Measurements from ENCODE around the gene SUN1. TPM values are rescaled to one million over a fixed set of nuclear protein-coding genes. Genes with fewer than 3 reads are reported as not detected.
"Not testable (repeated sequence)": the region's sequence is repeated elsewhere in the genome, so short reads cannot be mapped to it uniquely, and the experiment has no call there.

The SUN1 gene
- total RNA-seq, 1 experiment from 2014 or later: 158 TPM

DNA sequence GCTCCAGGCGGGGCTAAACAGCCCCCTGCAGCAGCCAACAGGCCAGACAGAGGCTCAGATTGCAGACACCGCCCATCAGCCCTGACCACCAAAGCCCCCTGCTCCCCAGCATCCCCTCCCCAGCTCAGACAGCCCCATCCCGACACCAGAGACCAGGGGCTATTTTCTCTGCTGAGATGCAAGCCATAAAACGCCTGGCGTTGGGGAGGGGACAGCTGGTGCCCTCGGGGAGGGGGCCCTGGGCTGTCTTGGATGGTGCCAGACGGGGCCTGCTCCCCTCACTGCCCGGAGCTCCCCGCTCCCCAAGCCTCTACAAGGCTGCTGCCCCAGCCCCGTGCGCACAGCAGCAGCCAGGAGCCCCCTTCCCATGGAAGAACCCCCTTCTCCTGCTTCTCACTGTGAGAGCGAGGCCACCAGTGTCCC, 75.9 kb downstream of the SUN1 start (continued):
- no peak for TF ChIP-seq ETV6 (CRISPR knock-in tag; IDR thresholded peaks at IDR 0.05)

DNA sequence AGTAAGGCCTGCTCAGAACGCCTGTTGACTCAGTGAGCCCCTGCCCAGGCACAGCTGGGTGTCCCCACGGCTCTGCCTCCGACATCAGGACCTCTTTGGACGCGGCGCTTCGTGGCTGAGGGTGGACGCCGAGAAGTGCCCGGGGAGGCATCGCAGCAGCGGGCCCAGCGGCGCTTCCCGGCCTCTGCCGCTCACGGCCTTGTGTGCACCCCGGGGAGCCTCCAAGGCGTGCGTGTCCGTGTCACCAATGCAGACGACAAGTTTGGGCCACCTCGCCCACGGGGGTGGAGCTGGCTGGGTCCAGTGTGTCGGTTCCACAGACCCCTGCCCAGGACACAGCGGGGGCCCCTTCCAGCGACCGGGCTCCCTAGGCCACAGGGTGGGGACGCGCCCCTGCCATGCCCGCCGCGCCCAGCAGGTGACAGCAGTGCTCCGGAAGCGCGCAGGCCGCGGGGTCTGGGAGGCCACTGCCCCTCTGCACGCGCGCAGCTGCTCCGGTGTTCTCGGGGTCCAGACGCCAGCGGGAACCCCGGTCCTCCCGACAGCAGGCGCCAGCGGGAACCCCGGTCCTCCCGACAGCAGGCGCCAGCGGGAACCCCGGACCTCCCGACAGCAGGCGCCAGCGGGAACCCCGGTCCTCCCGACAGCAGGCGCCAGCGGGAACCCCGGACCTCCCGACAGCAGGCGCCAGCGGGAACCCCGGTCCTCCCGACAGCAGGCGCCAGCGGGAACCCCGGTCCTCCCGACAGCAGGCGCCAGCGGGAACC, 76.5 kb downstream of the SUN1 start:
- POLR2A ChIA-PET: interaction anchor here (0.6 to 1.3 kb wide), 3 partner anchors 43 to 226 kb away, joined by 3 read pairs; no protein-coding TSS in a partner anchor
- CTCF ChIA-PET: interaction anchor here (0.6 to 1.7 kb wide), 13 partner anchors 14 to 215 kb away, joined by 3 to 9 read pairs (median 3); no protein-coding TSS in a partner anchor
- H3K27me3 Mint-ChIP-seq (ENCODE audit: low read depth): peaks cover 14% of the 10 kb centered on the region
- H3K9me3 Mint-ChIP-seq, H3K4me1 Mint-ChIP-seq, H3K27ac Mint-ChIP-seq, H3K36me3 Mint-ChIP-seq, H3K4me3 Mint-ChIP-seq: not testable (repeated sequence)
- TF ChIP-seq SP1 (CRISPR knock-in tag; conservative IDR thresholded peaks at IDR 0.05): 0 out of 2 replicates have a peak, but pooled peaks have one; percentile 40
- TF ChIP-seq RELA (CRISPR knock-in tag; IDR thresholded peaks at IDR 0.05; ENCODE audit: borderline replicate concordance): peak; percentile 70; the same call in 1 of the 2 replicates
- TF ChIP-seq FOXP1 (CRISPR knock-in tag; IDR thresholded peaks at IDR 0.05; ENCODE audit: borderline replicate concordance): 0 out of 2 replicates have a peak, but pooled peaks have one; percentile 37
- TF ChIP-seq, protein P1, sequence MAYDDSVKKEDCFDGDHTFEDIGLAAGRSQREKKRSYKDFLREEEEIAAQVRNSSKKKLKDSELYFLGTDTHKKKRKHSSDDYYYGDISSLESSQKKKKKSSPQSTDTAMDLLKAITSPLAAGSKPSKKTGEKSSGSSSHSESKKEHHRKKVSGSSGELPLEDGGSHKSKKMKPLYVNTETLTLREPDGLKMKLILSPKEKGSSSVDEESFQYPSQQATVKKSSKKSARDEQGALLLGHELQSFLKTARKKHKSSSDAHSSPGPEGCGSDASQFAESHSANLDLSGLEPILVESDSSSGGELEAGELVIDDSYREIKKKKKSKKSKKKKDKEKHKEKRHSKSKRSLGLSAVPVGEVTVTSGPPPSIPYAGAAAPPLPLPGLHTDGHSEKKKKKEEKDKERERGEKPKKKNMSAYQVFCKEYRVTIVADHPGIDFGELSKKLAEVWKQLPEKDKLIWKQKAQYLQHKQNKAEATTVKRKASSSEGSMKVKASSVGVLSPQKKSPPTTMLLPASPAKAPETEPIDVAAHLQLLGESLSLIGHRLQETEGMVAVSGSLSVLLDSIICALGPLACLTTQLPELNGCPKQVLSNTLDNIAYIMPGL (CRISPR knock-in tag; IDR thresholded peaks at IDR 0.05): 0 out of 2 replicates have a peak, but pooled peaks have one; percentile 19
- TF ChIP-seq, protein P2, sequence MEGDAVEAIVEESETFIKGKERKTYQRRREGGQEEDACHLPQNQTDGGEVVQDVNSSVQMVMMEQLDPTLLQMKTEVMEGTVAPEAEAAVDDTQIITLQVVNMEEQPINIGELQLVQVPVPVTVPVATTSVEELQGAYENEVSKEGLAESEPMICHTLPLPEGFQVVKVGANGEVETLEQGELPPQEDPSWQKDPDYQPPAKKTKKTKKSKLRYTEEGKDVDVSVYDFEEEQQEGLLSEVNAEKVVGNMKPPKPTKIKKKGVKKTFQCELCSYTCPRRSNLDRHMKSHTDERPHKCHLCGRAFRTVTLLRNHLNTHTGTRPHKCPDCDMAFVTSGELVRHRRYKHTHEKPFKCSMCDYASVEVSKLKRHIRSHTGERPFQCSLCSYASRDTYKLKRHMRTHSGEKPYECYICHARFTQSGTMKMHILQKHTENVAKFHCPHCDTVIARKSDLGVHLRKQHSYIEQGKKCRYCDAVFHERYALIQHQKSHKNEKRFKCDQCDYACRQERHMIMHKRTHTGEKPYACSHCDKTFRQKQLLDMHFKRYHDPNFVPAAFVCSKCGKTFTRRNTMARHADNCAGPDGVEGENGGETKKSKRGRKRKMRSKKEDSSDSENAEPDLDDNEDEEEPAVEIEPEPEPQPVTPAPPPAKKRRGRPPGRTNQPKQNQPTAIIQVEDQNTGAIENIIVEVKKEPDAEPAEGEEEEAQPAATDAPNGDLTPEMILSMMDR (IDR thresholded peaks at IDR 0.05): peak; percentile 66
- peak; percentile 65 for TF ChIP-seq ZNF423 (CRISPR knock-in tag; IDR thresholded peaks at IDR 0.05)
- TF ChIP-seq, protein P3, sequence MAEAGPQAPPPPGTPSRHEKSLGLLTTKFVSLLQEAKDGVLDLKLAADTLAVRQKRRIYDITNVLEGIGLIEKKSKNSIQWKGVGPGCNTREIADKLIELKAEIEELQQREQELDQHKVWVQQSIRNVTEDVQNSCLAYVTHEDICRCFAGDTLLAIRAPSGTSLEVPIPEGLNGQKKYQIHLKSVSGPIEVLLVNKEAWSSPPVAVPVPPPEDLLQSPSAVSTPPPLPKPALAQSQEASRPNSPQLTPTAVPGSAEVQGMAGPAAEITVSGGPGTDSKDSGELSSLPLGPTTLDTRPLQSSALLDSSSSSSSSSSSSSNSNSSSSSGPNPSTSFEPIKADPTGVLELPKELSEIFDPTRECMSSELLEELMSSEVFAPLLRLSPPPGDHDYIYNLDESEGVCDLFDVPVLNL (CRISPR knock-in tag; IDR thresholded peaks at IDR 0.05; ENCODE audit: borderline replicate concordance, low read depth): peak; percentile 39; the same call in 1 of the 2 replicates
- 0 out of 2 replicates have a peak, but pooled peaks have one; percentile 31 for TF ChIP-seq ETV6 (CRISPR knock-in tag; IDR thresholded peaks at IDR 0.05)
- TF ChIP-seq, protein P4, sequence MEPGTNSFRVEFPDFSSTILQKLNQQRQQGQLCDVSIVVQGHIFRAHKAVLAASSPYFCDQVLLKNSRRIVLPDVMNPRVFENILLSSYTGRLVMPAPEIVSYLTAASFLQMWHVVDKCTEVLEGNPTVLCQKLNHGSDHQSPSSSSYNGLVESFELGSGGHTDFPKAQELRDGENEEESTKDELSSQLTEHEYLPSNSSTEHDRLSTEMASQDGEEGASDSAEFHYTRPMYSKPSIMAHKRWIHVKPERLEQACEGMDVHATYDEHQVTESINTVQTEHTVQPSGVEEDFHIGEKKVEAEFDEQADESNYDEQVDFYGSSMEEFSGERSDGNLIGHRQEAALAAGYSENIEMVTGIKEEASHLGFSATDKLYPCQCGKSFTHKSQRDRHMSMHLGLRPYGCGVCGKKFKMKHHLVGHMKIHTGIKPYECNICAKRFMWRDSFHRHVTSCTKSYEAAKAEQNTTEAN (CRISPR knock-in tag; IDR thresholded peaks at IDR 0.05): 0 out of 2 replicates have a peak, but pooled peaks have one; percentile 30
- DNase-seq (ENCODE audit: low spot score) (peak; percentile 79), ATAC-seq (peak; percentile 88)

DNA sequence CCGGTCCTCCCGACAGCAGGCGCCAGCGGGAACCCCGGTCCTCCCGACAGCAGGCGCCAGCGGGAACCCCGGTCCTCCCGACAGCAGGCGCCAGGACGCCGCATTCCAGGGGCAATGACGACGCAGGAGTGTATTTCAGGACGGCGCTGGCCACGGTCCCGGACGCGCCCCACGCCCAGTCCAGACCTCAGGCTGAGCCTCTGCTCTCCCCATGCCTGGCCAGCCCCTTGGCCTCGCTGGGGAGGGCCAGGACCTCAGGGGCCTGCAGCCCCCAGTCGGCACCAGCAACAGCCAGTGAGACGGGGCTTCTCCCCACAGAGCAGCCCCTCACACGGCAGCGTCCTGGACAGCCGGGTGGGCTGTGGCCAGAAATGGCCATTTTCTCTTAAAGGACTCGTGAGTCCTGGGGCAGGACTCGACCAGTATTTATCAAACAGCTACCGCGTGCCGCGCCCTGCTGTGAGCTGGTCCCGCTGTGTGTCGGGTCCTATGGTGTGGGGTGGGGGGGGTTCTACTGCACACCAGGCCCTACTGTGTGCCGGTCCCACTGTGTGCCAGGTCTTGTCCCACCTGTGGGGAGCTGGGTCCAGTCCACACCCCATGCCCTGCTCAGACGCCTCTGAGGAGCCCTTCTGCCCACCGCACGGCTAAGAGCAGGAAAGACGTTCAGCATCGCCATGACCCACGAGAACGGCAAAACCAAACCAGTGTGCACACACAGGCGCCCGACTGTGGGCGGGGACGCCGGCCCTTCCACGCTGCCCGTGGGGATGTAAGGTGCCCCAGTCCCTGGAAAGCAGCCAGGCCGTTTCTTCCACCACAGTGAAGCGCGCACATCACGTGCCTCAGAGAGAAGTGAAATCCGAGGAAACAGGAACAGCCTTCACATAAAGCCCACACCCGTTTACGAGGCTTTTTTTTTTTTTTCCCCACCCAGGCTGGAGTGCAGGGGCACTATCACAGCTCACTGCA, 77.4 kb downstream of the SUN1 start:
- Mint-ChIP-seq H3K27me3 (ENCODE audit: low read depth) (peaks cover 12% of the 10 kb centered on the region), H3K9me3 (no peaks in the 10 kb centered on the region), H3K27ac (no peak overlapping the region), H3K36me3 (no peaks in the 10 kb centered on the region), H3K4me1 (0 out of 2 replicates have a peak, but pooled peaks cover 4% of the 10 kb centered on the region), H3K4me3 (no peak overlapping the region)
- CTCF ChIA-PET: interaction anchor here (0.6 to 2.2 kb wide), 17 partner anchors 8 to 273 kb away, joined by 3 to 9 read pairs (median 3); no protein-coding TSS in a partner anchor
- peak; percentile 11; the same call in 1 of the 2 replicates for ATAC-seq
- POLR2A ChIA-PET: interaction anchor here (1.3 kb wide), 2 partner anchors 36 to 84 kb away, joined by 3 read pairs; no protein-coding TSS in a partner anchor
- no peak for DNase-seq (ENCODE audit: low spot score)
- TF ChIP-seq TEAD1 (CRISPR knock-in tag; IDR thresholded peaks at IDR 0.05): no peak
- TF ChIP-seq ZNF263 (CRISPR knock-in tag; IDR thresholded peaks at IDR 0.05; ENCODE audit: low read depth): 0 out of 2 replicates have a peak, but pooled peaks have one; percentile 25
